ENCODE measurements around the gene ADAM15.

ADAM15 gene

DNA sequence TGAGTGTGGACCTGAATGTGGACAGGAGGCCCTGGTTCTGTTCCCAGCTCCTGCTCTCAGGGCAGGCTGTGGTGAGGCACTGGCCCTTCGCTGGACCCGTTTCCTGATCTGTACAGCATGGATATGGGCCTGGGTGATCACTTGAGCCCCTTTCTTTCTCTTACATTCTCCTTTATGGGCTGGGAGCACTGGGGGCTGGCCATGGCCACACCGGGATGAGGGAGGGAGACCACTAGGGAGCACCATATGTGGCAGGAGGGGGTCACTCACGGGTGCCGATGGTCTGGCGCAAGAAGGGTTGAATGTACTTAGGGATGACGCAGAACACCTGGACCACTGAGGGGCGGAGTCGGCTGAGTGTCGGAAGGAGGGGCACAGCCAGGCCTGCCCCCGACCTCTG, 20.2 kb upstream of the ADAM15 start:
- no peak for DNase-seq (ENCODE audit: low read depth in 3 of 3)

DNA sequence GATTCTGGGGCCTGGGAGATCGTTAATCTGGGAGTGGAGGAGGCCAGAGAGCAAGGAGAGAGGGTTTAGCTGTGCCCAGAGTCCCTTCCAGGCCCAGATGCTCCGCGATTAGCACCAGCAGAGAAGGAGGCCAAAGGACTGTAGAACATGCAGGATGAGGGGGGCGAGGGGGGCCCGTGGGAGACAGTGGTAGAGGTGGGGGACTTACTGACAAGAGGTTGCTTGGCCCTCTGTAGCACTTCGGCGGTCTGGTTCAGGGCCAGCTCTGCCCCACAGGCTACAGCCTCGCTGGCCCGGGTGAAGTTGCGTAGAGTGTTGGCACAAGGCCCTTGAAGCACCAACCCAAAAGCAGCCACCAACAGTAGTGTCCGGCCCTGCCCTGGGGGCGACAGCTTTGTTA, 18.2 kb upstream of the ADAM15 start:
- DNase-seq (ENCODE audit: low read depth in 3 of 3), result no peak

DNA sequence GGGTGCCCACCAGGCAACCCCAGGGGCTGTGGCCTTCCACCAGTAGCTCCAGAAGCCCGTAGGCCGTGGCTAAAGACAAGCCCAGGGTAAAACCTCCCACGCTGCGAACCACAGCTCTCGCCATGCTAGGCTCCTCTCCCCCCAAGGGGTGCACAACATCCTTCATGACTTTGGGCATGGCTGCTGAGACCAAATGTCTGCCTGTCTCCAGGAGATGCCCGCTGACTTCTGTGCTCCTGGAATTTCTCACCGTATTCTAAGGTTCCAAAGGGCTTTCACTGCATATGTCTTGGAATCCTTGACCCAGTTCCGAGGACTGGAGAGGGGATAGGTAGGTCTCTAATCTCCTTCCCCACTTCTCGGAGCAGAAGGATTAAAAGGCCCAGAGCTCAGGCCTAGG, 17.6 kb upstream of the ADAM15 start, which contains the start of the genes DCST1 and DCST2:
TSS of gene DCST1 (plus strand) at position 301 of the 400 bp plus-strand sequence. CDS start 213 bp downstream, outside the sequence.
TSS of gene DCST2 (minus strand) at position 258 of the 400 bp plus-strand sequence. CDS start at position 178, 80 bp downstream.
- DNase-seq (ENCODE audit: low read depth in 3 of 3), result no peak

DNA sequence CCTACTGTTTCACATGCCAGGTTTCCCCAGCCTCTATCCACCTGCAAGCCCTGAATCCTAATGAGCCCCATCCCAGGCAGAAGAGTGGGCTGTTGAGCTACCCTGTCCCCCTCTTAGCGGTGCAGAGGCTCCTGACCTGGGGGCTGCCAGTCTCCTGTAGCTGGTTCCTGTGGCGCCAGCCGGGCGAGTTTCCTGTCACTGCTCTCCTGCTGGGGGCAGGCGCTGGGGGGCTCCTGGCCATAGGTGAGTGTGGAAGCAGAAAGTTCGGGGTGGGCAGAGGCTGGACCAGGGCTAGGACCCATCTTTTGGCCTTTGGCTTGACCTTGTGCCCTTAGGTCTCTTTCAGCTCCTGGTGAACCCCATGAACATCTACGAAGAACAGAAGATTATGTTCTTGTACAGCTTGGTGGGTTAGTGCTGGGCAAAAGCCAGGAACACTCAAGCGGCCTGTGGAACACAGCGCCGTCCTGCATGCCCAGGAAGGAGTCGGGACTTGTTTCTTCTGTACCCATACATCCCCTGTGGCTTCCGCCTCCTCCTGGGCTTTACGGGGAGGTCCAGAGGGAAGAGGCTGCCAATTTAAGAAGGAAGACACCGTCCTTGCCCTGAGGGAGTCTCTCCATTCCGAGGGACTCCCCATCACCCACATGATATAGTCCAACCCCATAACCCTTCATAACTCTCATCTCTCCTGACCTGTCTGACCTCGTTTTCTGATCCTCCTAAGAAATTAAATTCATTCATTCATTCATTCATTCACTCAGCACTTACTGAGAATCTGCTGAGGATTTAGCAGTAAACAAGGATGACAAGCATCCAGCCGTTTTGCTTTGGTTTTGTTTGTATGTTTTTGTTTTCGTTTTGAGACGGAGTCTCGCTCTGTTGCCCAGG, 16.6 kb upstream of the ADAM15 start:
- no peak for DNase-seq (ENCODE audit: low read depth in 3 of 3)

DNA sequence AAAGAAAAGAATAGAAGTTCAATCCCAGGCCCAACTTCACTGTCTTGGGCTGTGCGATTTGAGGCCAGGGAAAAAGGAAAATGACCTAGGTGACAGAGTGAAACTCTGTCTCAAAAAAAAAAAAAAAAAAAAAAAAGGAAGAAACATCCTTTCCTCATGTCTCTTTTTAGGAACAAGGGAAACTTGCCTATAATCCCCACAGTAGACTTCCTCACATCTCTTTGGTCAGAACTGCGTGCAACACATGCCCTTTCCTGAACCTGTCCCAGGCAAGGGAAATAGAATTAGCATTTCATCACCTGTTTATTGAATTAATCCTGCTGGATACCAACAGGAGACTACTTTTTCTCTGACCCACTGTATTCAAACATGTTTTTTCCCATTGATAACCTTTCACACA, 15.2 kb upstream of the ADAM15 start:
- DNase-seq (ENCODE audit: low read depth in 3 of 3), result no peak

DNA sequence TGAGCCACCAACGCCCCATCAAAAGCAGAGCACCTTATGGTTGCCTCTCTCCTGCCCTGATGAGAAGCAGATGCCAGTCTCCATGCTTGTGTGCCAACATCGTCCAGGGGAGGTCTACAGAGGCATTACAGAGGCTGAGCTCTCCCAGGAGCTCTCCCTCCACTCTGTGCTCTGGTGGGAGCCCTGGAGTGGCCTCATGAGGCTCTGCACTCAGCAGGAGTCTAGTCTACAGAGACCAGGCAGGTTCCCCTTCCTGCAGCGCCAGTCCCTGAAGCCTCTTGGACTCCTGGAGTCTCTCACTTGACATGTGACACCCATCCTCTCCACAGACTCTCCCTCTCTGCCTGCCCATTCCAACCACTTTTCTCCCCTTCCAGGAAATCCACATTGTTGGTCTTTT, 14.1 kb upstream of the ADAM15 start:
- no peak for DNase-seq (ENCODE audit: low read depth in 3 of 3)

DNA sequence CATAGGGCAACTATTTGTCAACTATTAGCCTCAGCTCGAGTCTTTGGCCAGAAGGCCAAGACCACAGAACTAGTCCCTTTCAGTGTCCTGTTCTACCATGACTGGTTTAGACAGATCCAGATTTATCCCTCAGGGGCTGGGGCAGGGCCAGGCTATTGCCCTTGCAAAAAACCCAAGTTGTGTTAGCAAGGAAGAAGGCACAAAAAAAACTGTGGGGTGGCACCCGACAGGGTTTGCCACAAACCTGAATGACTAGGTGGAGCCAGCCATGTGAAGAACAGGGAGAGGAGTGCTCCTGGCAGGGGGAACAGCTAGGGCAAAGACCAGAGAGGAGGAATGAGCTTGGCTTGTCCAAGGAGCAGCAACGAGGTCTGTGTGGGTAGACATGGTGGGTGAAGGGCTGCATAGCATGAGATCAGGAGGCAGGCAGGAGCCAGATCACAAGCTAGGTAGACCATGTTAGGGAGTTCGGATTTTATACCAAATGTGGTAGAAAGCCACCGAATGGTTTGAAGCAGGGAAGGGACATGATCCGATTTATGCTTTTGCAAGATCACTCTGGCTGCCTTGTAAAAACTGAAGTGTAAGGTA, 13.2 kb upstream of the ADAM15 start:
- no peak for DNase-seq (ENCODE audit: low read depth in 3 of 3)

DNA sequence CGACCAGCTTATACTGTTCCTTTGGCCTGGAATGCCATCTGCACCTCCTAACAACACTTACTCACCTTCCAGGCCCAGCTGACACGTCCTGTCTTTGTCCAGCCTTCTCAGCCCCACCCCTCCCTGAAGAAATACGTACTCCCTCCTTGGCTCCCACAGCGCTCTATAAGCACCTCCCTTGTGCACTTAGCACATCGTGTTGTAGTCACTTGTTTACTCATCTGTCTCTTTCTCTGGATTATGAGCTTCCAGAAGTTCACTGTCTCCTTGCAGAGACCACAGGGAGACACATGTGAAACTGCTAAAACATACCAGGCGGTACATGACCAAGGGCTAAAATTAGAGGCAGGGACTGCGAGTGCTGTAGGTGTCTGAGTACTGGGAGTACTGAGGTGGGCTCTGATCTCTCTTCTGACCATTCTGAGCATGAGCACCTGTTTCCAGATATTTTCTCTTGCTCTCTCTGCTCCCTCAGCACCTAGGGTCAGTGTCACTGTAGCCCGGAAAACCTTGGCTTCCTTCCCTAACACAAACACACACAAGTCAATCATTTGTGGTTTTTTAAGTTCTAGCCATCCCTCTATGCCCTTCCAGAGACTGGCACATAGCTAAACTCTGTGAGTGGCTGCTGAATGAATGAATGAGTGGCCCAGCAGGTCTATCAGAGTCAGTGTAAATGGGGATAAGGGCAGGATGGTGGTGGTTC, 12.4 kb upstream of the ADAM15 start:
- DNase-seq (ENCODE audit: low read depth in 3 of 3), result no peak

DNA sequence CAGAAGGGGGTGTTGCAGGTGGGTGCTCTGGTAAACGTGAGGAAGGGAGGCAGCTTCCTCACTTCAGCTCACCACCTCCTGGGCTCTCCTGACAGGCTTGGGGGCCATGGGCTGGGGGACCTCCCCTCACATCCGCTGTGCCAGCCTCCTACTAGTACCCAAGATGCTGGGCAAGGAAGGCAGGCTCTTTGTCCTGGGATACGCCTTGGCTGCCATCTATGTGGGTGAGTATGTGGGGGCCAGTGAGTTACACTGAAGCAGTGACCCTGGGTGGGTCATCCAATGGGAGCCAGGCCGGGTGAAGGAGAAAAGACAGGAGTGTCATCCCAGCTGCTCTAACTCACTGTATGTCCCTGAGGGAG, 11.8 kb upstream of the ADAM15 start:
- DNase-seq (ENCODE audit: low read depth in 3 of 3), result no peak

DNA sequence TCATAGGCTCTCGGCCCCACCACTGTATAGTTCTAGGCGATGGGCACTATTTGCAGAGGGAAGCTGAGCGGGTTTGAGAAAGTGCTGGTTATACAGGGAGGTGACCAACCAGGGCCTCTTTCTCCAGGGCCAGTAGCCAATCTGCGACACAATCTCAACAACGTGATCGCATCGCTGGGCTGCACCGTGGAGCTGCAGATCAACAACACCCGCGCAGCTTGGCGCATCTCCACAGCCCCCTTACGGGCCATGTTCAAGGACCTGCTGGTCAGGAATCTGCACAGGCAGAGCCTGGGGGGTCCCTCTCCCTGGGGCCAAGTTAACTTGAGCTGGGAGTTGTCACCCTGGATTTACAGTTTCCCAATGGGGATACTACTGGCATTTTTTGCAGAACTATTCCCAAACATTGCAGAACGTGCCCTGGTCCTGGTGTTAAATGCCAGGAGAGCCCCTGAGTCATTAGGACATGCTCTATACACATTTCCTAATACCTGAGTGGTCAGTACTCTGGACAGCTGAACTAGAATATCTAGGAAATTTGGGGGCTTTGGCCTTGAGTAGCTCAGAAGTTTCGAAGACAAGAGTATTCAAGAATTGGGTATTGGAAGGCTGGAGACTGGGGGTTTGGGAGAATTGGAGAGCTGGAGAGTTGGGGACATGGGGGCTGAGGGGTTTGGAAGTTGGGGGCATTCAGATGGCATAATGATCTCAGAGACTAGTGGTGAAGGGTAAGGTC, 10.6 kb upstream of the ADAM15 start:
- DNase-seq (ENCODE audit: low read depth in 3 of 3), result no peak

DNA sequence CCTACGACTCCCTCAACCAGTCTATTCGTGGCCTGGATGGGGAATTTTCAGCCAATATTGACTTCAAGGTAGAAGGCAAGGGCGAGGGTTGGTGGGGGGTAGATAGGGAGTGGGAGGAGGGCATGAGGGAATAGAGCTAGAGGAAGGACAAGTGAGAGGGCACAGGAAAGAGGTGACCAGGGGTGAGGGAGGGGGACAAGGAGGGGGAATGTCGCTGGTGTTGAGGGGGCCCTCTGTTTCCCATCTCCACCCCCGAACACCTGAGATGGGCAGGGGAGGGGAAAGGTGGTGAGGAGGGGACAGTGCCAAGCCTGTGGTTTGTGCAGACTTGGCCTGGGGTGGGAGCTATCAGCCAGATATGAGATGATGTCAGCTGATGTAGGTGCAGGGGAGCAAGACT, 8.3 kb upstream of the ADAM15 start:
- no peak for DNase-seq (ENCODE audit: low read depth in 3 of 3)

DNA sequence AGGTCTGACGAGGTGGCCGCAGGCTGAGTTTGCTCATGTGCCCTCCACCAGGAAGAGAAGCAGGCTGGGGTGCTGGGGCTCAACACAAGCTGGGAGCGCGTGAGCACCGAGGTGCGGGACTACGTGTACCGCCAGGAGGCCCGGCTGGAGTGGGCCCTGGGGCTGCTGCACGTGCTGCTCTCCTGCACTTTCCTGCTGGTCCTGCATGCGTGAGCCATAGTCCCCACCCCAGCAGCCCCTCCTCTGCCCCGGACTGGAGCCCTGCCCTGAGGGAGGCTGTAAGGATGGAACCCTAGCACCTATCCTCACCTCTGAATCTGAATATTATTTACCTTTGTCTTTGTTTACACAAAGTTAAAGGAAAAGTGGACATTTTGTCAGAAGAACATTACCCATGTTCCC, 7.8 kb upstream of the ADAM15 start:
- no peak for DNase-seq (ENCODE audit: low read depth in 3 of 3)

DNA sequence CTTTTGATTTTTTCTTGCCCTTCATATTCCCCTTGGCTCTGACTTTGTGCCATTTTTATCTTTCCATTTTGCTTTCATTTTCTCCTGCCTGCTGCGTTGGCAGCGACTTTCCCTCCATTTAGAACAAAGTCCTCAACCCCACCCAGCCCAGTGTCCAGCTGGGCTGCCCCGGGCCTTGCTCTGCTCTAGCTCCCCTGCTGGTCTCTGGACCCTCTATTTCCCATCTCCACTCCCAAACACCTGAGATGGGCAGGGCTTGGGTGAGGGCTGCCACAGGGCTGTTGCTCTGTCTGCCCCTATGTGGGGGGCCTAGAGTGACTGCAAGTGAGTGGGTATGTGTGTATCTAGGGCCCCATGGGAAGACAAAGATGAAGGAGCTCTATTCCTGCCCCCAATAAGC, 7.3 kb upstream of the ADAM15 start:
- DNase-seq (ENCODE audit: low read depth in 3 of 3), result no peak

DNA sequence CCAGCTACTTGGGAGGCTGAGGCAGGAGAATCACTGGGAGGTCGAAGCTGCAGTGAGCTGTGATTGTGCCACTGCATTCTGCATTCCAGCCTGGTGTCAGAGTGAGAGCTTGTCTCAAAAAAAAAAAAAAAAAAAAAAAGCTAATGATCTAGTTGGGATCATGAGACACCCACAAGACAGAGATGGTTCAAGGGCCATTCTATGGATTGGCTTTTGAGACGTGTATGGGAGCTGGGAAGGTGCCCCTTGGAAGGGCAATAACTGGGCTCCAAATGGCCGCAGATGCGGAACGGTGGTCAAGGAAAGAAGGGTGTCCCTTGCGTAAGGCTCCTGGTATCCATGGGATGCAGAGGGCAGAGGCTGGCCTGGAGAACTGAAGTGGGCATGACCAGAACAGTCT, 6.8 kb upstream of the ADAM15 start:
- no peak for DNase-seq (ENCODE audit: low read depth in 3 of 3)

DNA sequence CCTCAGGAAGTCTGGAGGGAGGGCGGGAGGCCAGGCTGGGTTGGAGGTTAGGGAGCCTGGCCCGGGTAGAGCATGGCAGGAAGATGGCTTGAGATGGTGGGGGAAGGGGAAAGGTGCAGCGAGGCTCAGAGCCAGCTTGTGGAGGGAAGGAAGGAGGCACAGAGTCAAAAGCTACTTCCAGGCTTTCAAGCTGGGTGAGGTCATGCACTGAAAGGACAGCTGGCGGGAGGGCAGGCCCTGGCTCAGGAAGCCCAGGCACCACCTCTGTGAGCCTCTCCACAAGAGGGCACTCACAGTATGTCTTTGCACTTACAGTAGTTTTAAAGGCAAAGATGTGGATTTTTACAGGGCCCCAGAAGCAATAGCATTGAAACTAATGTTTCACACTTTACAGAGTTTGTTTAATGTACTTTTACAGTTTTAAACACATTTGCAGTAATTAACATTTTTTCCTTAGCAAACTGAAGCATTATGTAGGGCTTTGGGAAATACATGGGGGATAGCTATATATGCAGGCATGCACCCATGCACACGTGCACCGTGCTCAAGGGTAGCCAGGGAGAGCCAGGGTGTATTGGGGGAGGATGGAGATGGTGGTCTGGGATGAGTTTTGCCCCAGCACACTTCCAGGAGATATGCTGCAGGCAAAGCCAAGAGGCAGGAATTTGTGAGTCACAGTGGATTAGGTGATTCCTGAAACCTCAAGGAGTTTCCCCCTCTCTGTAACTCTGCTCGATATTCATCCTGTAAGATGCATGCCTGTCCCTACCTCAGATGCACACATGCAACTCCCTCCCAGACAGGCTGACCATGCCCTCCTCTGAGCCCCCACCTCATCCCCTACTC, 6.1 kb upstream of the ADAM15 start:
- peak in 1 of 3 experiments; percentile 50 for DNase-seq (ENCODE audit: low read depth in 3 of 3)

DNA sequence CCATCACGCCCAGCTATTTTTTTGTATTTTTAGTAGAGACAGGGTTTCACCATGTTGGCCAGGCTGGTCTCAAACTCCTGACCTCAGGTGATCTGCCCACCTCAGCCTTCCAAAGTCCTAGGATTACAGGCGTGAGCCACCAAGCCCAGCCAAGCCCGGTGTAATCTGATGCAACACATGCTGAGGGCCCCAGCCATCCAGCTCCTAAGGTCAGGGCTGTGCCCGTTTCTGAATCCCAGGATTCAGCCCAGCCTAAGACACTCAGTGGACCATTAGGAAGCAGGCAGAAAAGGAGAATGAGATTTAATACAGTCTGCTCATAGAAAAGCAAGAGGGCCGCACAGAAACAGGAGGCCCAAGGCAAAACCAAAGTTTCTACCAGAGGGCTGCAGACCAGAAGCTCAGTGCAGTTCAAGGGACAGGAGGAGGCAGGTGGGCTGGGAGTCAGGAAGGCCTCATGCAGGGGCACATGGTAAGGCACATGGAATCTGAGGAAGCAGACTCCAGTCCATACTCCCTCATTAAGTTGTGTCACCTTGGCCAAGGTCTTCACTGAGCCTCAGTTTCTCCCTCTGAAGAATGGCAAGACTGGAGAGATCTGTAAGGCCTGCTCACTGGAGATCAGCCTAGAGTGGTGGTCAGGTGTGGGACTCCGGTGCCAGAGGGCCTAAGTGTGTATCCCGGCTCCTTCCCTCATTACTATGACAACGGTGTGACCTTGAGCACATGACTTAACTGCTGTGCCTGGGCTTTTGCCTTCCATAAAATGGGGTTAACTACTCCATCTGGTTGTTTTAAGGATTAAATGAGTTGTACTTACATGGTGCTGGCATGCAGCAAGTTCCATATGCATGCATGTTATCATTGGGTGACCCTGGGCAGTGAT, 2.4 kb upstream of the ADAM15 start:
- DNase-seq (ENCODE audit: low read depth in 3 of 3), result no peak

DNA sequence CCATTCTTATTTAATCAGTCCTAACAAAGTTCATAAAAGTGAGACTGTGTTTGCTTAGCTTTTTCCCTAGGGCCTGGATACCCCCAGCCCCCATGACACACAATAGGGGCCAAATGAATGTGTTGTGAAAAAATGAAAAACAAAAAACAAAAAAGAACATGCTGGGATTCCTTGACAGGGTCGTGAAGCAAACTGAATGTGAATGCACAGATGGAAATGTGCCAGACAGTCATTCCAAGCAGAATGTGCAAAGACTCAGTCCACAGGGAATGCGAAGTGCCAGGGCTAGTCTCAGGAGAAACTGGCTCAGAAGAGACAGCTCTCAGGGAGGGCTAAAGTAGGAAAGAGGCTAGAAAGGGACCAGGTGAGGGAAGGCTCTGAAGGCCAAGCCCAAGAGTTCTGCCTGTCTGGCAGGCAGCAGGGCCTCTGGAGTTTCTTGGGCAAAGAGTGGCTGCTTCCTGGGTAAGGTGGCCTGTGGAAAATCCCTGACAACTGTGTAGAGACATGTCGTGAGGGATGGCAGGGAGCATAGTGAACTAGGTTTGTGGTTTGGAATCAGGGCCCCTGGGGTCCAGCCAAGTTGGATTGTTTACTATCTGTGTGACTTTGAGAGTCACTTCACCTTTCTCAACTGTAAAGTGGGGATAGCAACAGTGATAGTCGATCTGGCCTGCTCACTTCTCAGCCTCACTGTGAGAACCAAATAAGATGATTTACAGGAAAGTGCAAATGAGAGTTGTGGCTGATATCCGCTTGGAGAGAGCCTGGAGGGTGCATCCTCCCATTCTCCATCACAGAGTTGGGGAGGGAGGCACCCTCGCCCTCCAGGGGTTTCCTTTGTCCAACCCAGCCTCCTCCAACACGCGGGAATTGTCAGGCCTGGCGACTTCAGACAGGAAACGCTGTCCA, 1.2 kb upstream of the ADAM15 start:
- DNase-seq (ENCODE audit: low read depth in 3 of 3), result no peak

DNA sequence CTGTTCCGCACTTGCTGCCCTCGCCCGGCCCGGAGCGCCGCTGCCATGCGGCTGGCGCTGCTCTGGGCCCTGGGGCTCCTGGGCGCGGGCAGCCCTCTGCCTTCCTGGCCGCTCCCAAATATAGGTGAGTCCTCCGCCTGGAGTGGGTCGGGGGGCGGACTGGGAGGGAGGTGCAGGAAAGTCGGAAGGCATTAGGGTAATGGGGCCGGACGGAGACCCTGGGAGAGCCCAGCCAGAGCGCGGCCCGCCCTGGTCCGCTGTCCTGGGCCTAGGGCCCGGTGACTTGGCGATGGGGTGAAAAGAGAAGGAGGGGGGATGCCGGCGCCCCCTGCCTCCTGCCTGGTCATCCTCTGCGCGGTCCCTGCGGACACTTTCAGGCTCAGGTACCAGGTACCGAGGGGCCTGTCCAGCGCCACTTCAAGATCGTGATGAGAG, 243 bp downstream of the ADAM15 start:
- no peak for DNase-seq (ENCODE audit: low read depth in 3 of 3)

All from stimulated activated CD4-positive, alpha-beta T cell treated with anti-CD3 and anti-CD28 coated beads, TNF-alpha, amount 100 ng/mL, for 24 hours (primary cell).